Measurements from ENCODE around the gene SPAG7. TPM values are rescaled to one million over a fixed set of nuclear protein-coding genes. Genes with fewer than 3 reads are reported as not detected.

Gene SPAG7
- total RNA-seq, 1 experiment from 2014 or later, result 55.3 TPM

DNA sequence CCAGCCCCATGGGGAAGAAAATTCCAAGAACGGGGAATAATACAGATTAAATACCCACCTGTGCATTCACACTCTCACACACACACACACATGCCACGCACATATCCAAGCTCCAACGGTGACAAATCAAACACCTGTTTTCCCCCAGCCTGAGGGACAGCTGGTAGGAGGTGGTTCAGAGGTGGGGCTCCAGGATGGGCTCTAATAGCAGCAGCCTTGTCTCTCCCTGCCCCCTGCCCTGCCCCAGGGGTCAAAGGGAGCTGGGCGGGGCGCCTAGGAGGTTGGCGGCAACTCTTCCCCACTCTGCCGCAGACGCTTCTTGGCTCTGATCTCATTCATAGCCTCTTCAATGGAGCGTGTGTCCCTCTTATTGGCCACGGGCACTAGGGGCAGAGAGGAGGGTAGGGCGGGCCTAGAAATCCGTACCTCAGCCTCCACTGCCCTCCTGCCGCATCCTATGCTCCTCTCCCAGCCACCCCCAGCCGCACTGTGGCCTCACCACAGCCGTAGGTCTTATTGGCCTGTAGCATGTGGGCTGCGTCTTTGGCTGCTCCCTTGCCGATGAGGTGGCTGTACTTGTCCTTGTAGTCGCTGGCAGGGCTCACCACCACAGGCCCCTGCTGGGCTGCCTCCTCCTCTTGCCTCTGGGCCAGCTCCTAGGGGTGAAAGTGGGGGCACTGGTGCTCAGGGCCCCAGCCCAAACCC, 8.2 kb downstream of the SPAG7 start:
- in situ Hi-C loops (cut with HindIII; ENCODE audit: low pct_unique_long_range_greater_than_20kb, low sequenced_read_pairs), result no loop called here
- no peak for DNase-seq (ENCODE audit: low read depth, low spot score)

DNA sequence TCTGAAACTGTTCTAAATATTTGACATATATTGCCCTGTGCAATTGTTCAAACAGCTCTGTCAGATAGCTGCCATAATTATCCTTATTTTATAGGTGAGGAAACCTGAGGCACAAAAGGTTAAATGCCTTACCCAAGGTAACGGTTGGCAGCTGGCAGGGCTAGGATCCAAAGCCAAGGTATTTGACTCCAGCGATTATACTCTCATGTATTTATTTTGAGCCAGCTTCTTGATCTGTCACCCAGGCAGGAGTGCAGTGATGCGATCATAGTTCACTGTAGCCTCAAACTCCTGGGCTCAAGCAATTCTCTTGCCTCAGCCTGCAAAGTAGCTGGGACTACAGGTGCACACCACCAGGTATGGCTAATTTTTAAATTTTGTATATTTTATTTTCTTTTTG, 9.5 kb downstream of the SPAG7 start:
- DNase-seq (ENCODE audit: low read depth, low spot score), result no peak
- in situ Hi-C loops (cut with HindIII; ENCODE audit: low pct_unique_long_range_greater_than_20kb, low sequenced_read_pairs), result no loop called here

- peak; percentile 67 for DNase-seq (ENCODE audit: low read depth, low spot score)
- in situ Hi-C loops (cut with HindIII; ENCODE audit: low pct_unique_long_range_greater_than_20kb, low sequenced_read_pairs), result no loop called here
Measured at GRCh38 chr17:4956493-4957061, 11.0 kb downstream of the SPAG7 start.

- in situ Hi-C loops (cut with HindIII; ENCODE audit: low pct_unique_long_range_greater_than_20kb, low sequenced_read_pairs), result no loop called here
- no peak for DNase-seq (ENCODE audit: low read depth, low spot score)
Measured at GRCh38 chr17:4955091-4955490, 12.5 kb downstream of the SPAG7 start.

GRCh38 chr17:4953451-4953961, 14.1 kb downstream of the SPAG7 start:
- DNase-seq (ENCODE audit: low read depth, low spot score), result no peak
- in situ Hi-C loops (cut with HindIII; ENCODE audit: low pct_unique_long_range_greater_than_20kb, low sequenced_read_pairs), result no loop called here

- no peak for DNase-seq (ENCODE audit: low read depth, low spot score)
- in situ Hi-C loops (cut with HindIII; ENCODE audit: low pct_unique_long_range_greater_than_20kb, low sequenced_read_pairs), result no loop called here
Measured at GRCh38 chr17:4951486-4951885, 16.1 kb downstream of the SPAG7 start.

GRCh38 chr17:4950746-4951204, 16.8 kb downstream of the SPAG7 start, which contains the start of gene ENO3:
Gene ENO3, plus strand, starts transcription at chr17:4951119. Its CDS starts 711 bp downstream, at chr17:4951830.
- in situ Hi-C loops (cut with HindIII; ENCODE audit: low pct_unique_long_range_greater_than_20kb, low sequenced_read_pairs), result no loop called here
- DNase-seq (ENCODE audit: low read depth, low spot score), result no peak

- in situ Hi-C loops (cut with HindIII; ENCODE audit: low pct_unique_long_range_greater_than_20kb, low sequenced_read_pairs), result no loop called here
- DNase-seq (ENCODE audit: low read depth, low spot score), result no peak
Measured at GRCh38 chr17:4950075-4950745, 17.4 kb downstream of the SPAG7 start.

- in situ Hi-C loops (cut with HindIII; ENCODE audit: low pct_unique_long_range_greater_than_20kb, low sequenced_read_pairs), result no loop called here
- DNase-seq (ENCODE audit: low read depth, low spot score), result peak; percentile 53
Measured at GRCh38 chr17:4949321-4950074, 18.1 kb downstream of the SPAG7 start.

- DNase-seq (ENCODE audit: low read depth, low spot score), result peak; percentile 90
- in situ Hi-C loops (cut with HindIII; ENCODE audit: low pct_unique_long_range_greater_than_20kb, low sequenced_read_pairs), result no loop called here
Measured at GRCh38 chr17:4948931-4949320, 18.7 kb downstream of the SPAG7 start.

DNA sequence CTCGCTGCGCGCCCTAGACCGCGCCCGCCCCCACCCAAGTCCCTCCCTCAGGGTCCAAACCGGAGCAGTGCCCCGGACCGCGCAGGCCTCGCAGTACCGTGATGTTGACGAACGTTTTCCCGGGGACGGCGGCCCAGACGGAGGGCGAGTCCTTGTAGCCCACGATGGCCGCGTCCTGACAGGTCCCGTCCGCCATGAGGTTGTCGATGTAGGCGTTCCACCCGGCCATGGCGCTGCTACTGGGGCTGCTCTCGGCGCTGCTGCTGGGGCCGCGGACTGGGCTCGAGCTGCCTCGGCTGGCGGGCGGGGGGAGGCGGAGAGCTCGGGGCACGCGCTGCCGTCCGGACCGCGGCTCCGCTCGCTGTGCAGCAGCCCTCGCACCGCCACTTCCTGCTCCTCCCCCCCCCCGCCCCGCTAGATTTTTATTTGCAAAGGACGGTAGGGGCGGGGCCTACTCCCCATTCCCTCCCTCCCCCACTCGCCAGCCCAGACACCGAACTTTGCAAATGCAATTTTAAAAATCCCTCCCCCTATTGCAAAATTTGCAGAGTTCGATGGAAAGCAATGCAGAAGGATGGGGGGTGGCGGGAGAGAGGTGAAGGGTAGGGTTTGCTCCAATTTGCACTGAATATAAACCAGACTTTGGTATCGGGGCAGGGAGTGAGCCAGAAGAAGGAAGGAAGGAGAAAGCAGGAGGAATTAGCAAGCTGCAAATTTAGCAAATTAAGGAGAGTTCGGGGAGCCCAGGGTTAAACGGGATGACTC, 19.3 kb downstream of the SPAG7 start, which contains the start of gene PFN1:
Gene PFN1, minus strand, starts transcription at position 365 of the 765 bp plus-strand sequence. Its CDS starts 136 bp downstream, at position 229.
- in situ Hi-C loops (cut with HindIII; ENCODE audit: low pct_unique_long_range_greater_than_20kb, low sequenced_read_pairs), result no loop called here
- peak; percentile 87 for DNase-seq (ENCODE audit: low read depth, low spot score)

- in situ Hi-C loops (cut with HindIII; ENCODE audit: low pct_unique_long_range_greater_than_20kb, low sequenced_read_pairs), result no loop called here
Measured at GRCh38 chr17:4947411-4948165, 20.0 kb downstream of the SPAG7 start.

GRCh38 chr17:4947010-4947410, 20.6 kb downstream of the SPAG7 start:
- no peak for DNase-seq (ENCODE audit: low read depth, low spot score)
- in situ Hi-C loops (cut with HindIII; ENCODE audit: low pct_unique_long_range_greater_than_20kb, low sequenced_read_pairs), result no loop called here

More at GRCh38 chr17:4947411-4948165, 20.0 kb downstream of the SPAG7 start:
- DNase-seq (ENCODE audit: low read depth, low spot score), result peak; percentile 62

DNA sequence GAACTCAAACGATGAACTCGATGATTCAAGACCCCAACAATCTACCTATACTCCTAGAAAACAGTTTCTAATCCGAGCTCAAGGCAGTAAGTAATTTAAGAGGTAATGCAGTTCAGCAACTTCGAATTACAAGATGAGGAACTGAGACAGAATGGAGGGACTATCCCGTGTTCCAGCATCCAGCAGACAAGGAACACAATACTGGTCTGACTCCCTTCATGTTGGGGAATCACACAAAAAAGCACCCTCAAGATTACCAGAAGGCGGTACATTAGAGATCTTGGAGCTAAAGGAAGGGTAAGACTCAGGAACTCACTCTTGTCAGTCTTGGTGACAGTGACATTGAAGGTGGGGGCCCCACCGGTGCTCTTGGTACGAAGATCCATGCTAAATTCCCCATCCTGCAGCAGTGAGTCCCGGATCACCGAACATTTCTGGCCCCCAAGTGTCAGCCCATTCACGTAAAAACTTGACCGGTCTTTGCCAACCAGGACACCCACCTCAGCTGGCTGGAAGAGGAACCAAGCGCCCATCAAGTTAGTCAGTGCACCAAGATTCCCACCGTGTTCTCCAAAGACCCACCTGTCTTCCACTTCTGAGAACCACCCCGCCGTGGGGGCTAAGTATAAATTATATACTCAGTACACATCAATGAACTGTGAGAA, 21.2 kb downstream of the SPAG7 start:
- in situ Hi-C loops (cut with HindIII; ENCODE audit: low pct_unique_long_range_greater_than_20kb, low sequenced_read_pairs), result no loop called here

GRCh38 chr17:4945944-4946280, 21.7 kb downstream of the SPAG7 start:
- no peak for DNase-seq (ENCODE audit: low read depth, low spot score)
- in situ Hi-C loops (cut with HindIII; ENCODE audit: low pct_unique_long_range_greater_than_20kb, low sequenced_read_pairs), result no loop called here

More for the DNA sequence above, 21.2 kb downstream of the SPAG7 start:
- DNase-seq (ENCODE audit: low read depth, low spot score), result no peak
